GM23248 (cell line): ENCODE data around the gene FAM162A. TPM values are rescaled to one million over a fixed set of nuclear protein-coding genes. Genes with fewer than 3 reads are reported as not detected.
"Not testable (repeated sequence)": the region's sequence is repeated elsewhere in the genome, so short reads cannot be mapped to it uniquely, and the experiment has no call there.

Experiments
- DNase-seq: peaks from one replicate; pipeline ENCODE4 v3.0.0-alpha.2; 2015
- H2AFZ ChIP-seq: fragments of 200-600 bp; sonication (generic); 2 replicates; pipeline ENCODE4 v1.6.1; 2016; ENCODE audit warnings: antibody characterized with exemption
- H3F3A ChIP-seq: fragments of 200-600 bp; sonication (generic); 2 replicates; pipeline ENCODE4 v1.6.1; 2016; ENCODE audit warnings: mild to moderate bottlenecking, antibody characterized with exemption, mixed run types; ENCODE audit not compliant: insufficient read depth
- H3K27ac ChIP-seq: fragments of 200-600 bp; sonication (generic); 2 replicates; pipeline ENCODE4 v1.5.1; 2016; ENCODE audit warnings: mild to moderate bottlenecking
- H3K27me3 ChIP-seq: fragments of 200-600 bp; sonication (generic); replicated peaks from 2 replicates; pipeline ENCODE4 v1.6.1; 2016; ENCODE audit warnings: mild to moderate bottlenecking; ENCODE audit not compliant: insufficient read depth
- H3K36me3 ChIP-seq: fragments of 200-600 bp; sonication (generic); 2 replicates; pipeline ENCODE4 v1.6.1; 2016; ENCODE audit warnings: low read depth, mild to moderate bottlenecking
- H3K4me1 ChIP-seq: fragments of 200-600 bp; sonication (generic); 2 replicates; pipeline ENCODE4 v1.6.1; 2016; ENCODE audit warnings: mild to moderate bottlenecking; ENCODE audit not compliant: insufficient read depth
- H3K4me2 ChIP-seq: fragments of 200-600 bp; sonication (generic); one replicate; pipeline ENCODE4 v1.6.1; 2016; ENCODE audit warnings: mild to moderate bottlenecking; ENCODE audit not compliant: unreplicated experiment
- H3K4me3 ChIP-seq: fragments of 200-600 bp; sonication (generic); 2 replicates; pipeline ENCODE4 v1.5.1; 2016; ENCODE audit warnings: mild to moderate bottlenecking
- H3K79me2 ChIP-seq: fragments of 200-600 bp; sonication (generic); 2 replicates; pipeline ENCODE4 v1.6.1; 2016; ENCODE audit warnings: mild to moderate bottlenecking; ENCODE audit not compliant: insufficient read depth
- H3K9ac ChIP-seq: fragments of 200-600 bp; sonication (generic); 2 replicates; pipeline ENCODE4 v1.6.1; 2016; ENCODE audit warnings: mild to moderate bottlenecking
- H3K9me2 ChIP-seq: fragments of 200-600 bp; sonication (generic); 2 replicates; pipeline ENCODE4 v1.6.1; 2016; ENCODE audit warnings: mixed run types, mild to moderate bottlenecking, moderate library complexity; ENCODE audit not compliant: insufficient read depth
- H3K9me3 ChIP-seq: fragments of 200-600 bp; sonication (generic); one replicate; pipeline ENCODE4 v1.6.1; 2017; ENCODE audit warnings: low read depth
- H4K20me1 ChIP-seq: fragments of 200-600 bp; sonication (generic); 2 replicates; pipeline ENCODE4 v1.6.0; 2016; ENCODE audit not compliant: insufficient read depth
- EZH2 ChIP-seq: fragments of 200-600 bp; sonication (generic); IDR thresholded peaks from 2 replicates; pipeline ENCODE4 v1.6.1; 2018; ENCODE audit warnings: antibody characterized with exemption, mild to moderate bottlenecking; ENCODE audit not compliant: insufficient read depth, poor library complexity, severe bottlenecking
- EZH2phosphoT487 ChIP-seq: fragments of 200-600 bp; sonication (generic); IDR thresholded peaks from 2 replicates; pipeline ENCODE4 v1.6.1; 2018; ENCODE audit warnings: antibody characterized with exemption, moderate library complexity, mild to moderate bottlenecking, low read depth; ENCODE audit not compliant: insufficient read depth
- WGBS, 2 experiments: methylation state at CpG; one replicate each; pipeline ENCODE4 v1.1.6; 2015 to 2017; ENCODE audit warnings: low lambda C conversion rate in 2 of 2, low coverage in 1 of 2; ENCODE audit errors: missing lambda C conversion rate in 2 of 2; 5-methylcytosine and 5-hydroxymethylcytosine counted together
- in situ Hi-C: fragments of 300-500 bp; cut with MboI; formaldehyde crosslinking; loops from 2 replicates; pipeline ENCODE4 v1.15.0; 2020
- polyA plus RNA-seq: library from polyadenylated mRNA; unstranded; fragments of >200 nt; fragmentation: Nextera tagmentation; extraction: Ambion mirVana; gene quantifications from 2 replicates; pipeline ENCODE4 v1.2.1, GENCODE V29; 2016
- total RNA-seq: library from RNA; depleted of rRNA; stranded (reverse); fragments of >200 nt; shearing (Covaris generic); gene quantifications from 2 replicates; pipeline ENCODE4 v1.2.3, GENCODE V29; 2014

The FAM162A gene
- total and polyA plus RNA-seq, 2 experiments from 2014 or later, result 8.0 to 101 TPM

DNA sequence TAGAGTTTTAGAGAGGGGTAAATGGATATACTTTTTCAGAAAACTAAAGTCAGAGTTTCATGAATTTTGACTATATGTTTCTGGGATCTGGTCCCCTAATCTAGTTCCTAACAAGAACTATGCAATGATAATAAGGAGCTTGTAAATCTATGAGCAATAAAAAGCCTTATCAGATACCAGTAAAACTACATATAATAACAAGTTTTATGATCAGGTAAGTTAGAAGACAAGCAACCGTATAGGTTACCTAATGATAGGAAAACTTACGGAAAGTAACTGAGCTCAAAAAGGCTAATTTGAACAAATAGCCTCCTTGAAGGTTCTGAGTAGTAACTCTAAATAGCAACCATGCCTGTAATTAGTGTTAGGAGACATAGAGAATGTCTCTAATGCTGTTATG is 22.0 kb upstream of the FAM162A start:
- Histone ChIP-seq H3K9me3 (no peaks in the 10 kb centered on the region), H3K36me3 (peaks cover 15% of the 10 kb centered on the region; the same call in 1 of the 2 replicates), H3F3A (no peaks in the 10 kb centered on the region), H3K4me1 (peaks cover 10% of the 10 kb centered on the region; the same call in 1 of the 2 replicates), H3K9ac (no peak overlapping the region), H3K4me2 (no peak overlapping the region), H3K27me3 (no peaks in the 10 kb centered on the region), H3K27ac (no peak overlapping the region), H3K79me2 (no peaks in the 10 kb centered on the region), H3K4me3 (no peak overlapping the region), H4K20me1 (no peaks in the 10 kb centered on the region), H3K9me2 (no peaks in the 10 kb centered on the region), H2AFZ (no peak overlapping the region)
- 95 to 98% methylated on average over 2 of the region's 2 CpGs for WGBS, 2 experiments
- TF ChIP-seq EZH2, result no peak
- no peak for TF ChIP-seq EZH2phosphoT487
- in situ Hi-C loops, result no loop called here
- no peak for DNase-seq

DNA sequence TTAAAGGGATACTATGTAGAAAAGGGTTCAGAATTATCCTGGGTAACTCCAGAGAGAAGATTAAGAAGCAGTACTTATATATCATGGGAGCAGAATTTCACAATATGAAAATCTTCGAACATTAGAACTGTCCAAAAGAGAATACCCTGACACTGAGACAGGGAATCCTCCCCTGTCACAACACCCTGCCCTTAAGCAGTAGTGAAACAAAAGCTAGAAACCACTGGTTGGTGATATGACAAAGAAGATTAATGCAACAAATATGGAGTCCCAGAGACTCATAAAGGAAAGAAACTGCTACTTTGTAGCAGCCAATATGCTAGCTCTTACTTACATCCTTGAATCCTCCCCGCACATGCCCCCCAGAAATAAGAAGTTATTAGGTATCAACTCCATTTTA is 19.5 kb upstream of the FAM162A start:
- DNase-seq, result no peak
- Histone ChIP-seq H3K27ac (no peak overlapping the region), H3K4me1 (peaks cover 7% of the 10 kb centered on the region; the same call in 1 of the 2 replicates), H4K20me1 (no peaks in the 10 kb centered on the region), H3K79me2 (no peaks in the 10 kb centered on the region), H3K9me3 (no peaks in the 10 kb centered on the region), H3K9me2 (no peaks in the 10 kb centered on the region), H2AFZ (no peak overlapping the region), H3F3A (no peaks in the 10 kb centered on the region), H3K27me3 (no peaks in the 10 kb centered on the region), H3K36me3 (peaks cover 21% of the 10 kb centered on the region; the same call in 1 of the 2 replicates), H3K4me3 (no peak overlapping the region), H3K4me2 (no peak overlapping the region), H3K9ac (no peak overlapping the region)
- WGBS, 2 experiments, result 78 to 79% methylated on average over 2 of the region's 2 CpGs
- TF ChIP-seq EZH2, result no peak
- in situ Hi-C loops, result no loop called here

DNA sequence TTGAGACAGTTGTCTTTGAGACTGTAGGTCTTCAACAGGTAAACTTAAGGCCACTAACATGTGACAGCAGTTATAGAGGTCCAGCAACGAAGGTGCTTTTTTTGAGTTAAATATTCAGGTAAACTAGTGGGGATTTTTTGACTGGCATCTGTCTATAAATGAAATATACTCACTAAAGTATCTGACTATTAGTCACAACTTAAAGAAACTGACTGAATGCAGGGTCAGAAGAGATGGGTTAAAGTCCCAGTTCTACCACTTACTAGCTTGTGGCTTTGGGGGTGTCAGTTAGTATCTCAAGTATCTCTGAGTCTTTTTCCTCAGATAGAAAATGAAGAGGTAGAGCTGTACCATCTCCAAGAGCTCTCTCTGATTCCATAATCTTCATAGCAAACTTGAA is 18.9 kb upstream of the FAM162A start:
- Histone ChIP-seq H3K27ac (no peak overlapping the region), H3K4me3 (no peak overlapping the region), H3K9me2 (no peaks in the 10 kb centered on the region), H3K9ac (no peak overlapping the region), H4K20me1 (no peaks in the 10 kb centered on the region), H3K4me1 (peaks cover 7% of the 10 kb centered on the region; the same call in 1 of the 2 replicates), H3K36me3 (peaks cover 21% of the 10 kb centered on the region; the same call in 1 of the 2 replicates), H3F3A (no peaks in the 10 kb centered on the region), H3K4me2 (no peak overlapping the region), H3K27me3 (no peaks in the 10 kb centered on the region), H3K9me3 (no peaks in the 10 kb centered on the region), H2AFZ (no peak overlapping the region), H3K79me2 (no peaks in the 10 kb centered on the region)
- no peak for DNase-seq
- in situ Hi-C loops, result no loop called here
- 86 to 91% methylated on average over 1 of the region's 1 CpG for WGBS, 2 experiments
- TF ChIP-seq EZH2, result no peak
- no peak for TF ChIP-seq EZH2phosphoT487

DNA sequence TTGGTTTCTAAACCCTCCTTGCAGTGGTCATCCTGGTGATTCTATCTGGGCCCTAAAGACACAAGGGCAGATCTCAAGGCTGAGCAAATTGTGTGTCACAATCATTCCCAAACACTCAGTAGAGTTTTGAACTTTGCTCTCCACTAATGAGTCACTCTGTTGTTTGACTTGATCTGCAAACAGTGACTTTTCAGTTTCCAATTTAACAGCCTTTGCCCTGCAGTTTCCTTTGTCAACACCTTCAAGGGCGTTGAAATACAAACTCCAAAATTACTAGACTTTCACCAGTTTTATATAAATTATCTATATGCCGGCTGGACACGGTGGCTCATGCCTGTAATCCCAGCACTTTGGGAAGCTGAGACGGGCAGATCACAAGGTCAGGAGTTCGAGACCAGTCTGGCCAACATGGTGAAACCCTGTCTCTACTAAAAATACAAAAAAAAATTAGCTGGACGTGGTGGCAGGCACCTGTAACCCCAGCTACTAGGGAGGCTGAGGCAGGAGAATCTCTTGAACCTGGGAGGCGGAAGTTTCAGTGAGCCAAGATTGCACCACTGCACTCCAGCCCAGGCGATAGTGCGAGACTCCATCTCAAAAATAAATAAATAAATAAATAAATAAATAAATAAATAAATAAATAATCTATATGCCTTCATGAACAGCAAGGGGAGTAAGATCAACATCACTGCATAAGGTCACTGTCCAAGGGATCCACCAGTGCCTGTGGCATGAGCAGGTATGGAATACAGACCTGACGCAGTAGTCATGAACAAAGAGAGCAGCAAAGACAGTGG is 18.2 kb upstream of the FAM162A start:
- H3K9ac ChIP-seq, H3K9me3 ChIP-seq, H3K4me2 ChIP-seq, H3F3A ChIP-seq, in situ Hi-C loops, H3K4me3 ChIP-seq, H4K20me1 ChIP-seq, H3K27me3 ChIP-seq, H3K79me2 ChIP-seq, H3K4me1 ChIP-seq, H2AFZ ChIP-seq, H3K9me2 ChIP-seq: not testable (repeated sequence)
- WGBS, 2 experiments, result 93 to 96% methylated on average over 10 of the region's 10 CpGs
- H3K36me3 ChIP-seq, result peaks cover 21% of the 10 kb centered on the region; the same call in 1 of the 2 replicates
- peak; percentile 70 for DNase-seq
- H3K27ac ChIP-seq, result 0 out of 2 replicates have a peak overlapping the region, but pooled peaks have one; percentile 26
